A673 (cell line): Measurements from ENCODE around the gene FANCL.

Source experiments
- CTCF ChIP-seq: fragments of 300-800, 200-600 bp; sonication (generic); conservative IDR thresholded peaks from 2 replicates; pipeline ENCODE4 v1.5.1; 2017; ENCODE audit warnings: low read depth, mild to moderate bottlenecking, antibody characterized with exemption, low read length, moderate library complexity, mixed read lengths
- EZH2 ChIP-seq: fragments of 200-600 bp; sonication (generic); IDR thresholded peaks from 2 replicates; pipeline ENCODE4 v1.6.1; 2017; ENCODE audit warnings: borderline replicate concordance, low read depth, mild to moderate bottlenecking, mixed read lengths, antibody characterized with exemption, low read length; ENCODE audit not compliant: poor library complexity, severe bottlenecking

GRCh38 chr2:58202404-58202803, 38.7 kb downstream of the FANCL start:
- no peak for TF ChIP-seq CTCF
- no peak for TF ChIP-seq EZH2
